KOPT-K1 (cell line): ENCODE data around the gene TRMT1L.

Experiments used
- H3K27ac ChIP-seq: fragments of 200-600 bp; sonication (generic); 2 replicates; pipeline ENCODE4 v1.5.1; 2016; ENCODE audit warnings: antibody characterized with exemption, mild to moderate bottlenecking, low read depth, low read length; ENCODE audit not compliant: poor library complexity, severe bottlenecking
- H3K36me3 ChIP-seq: fragments of 200-600 bp; sonication (generic); 2 replicates; pipeline ENCODE4 v1.5.1; 2017; ENCODE audit warnings: antibody characterized with exemption, mild to moderate bottlenecking, low read length, moderate library complexity; ENCODE audit not compliant: insufficient read depth
- H3K9me3 ChIP-seq: fragments of 200-600 bp; sonication (generic); 2 replicates; pipeline ENCODE4 v1.5.1; 2017; ENCODE audit warnings: antibody characterized with exemption, low read length, mild to moderate bottlenecking; ENCODE audit not compliant: insufficient read depth, poor library complexity, severe bottlenecking

Gene TRMT1L

DNA sequence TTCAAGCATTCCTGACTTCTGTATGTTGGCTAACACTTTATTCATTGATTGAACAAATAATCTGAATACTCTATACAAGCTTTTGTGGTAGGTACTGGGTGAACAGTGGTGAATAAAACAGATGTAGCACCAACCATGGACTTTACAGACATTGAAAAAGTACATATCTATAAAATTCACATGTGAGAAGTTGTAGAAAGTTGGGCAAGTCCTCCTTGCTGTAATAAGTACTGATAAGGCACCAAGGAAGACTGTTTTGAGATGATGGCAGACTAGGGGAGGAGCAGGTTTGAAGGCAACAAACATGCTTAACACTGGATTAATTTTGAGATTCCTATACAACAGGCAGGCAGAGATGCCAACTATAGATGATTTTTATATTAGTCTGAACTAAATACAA is 69.0 kb downstream of the TRMT1L start:
- Histone ChIP-seq H3K36me3 (peaks cover 33% of the 10 kb centered on the region), H3K27ac (no peak overlapping the region), H3K9me3 (no peaks in the 10 kb centered on the region)

DNA sequence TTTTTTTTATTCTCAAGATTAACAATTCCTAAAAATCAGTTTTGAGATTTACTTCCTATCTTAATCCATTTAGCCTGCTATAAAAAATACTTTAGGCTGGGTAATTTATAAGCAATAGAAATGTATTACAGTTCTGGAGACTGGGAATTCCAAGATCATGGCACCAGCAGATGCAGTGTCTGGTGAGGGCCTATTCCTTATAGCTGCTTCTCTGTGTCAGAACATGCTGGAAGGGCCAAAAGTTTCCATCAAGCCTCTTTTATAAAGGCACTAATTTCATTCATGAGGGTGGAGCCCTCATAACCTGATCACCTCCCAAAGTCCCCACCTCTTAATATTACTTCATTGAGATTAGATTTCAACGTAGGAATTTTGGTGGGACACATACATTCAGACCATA is 69.7 kb downstream of the TRMT1L start:
- no peak overlapping the region for H3K27ac ChIP-seq
- H3K36me3 ChIP-seq = peaks cover 30% of the 10 kb centered on the region
- H3K9me3 ChIP-seq = no peaks in the 10 kb centered on the region

DNA sequence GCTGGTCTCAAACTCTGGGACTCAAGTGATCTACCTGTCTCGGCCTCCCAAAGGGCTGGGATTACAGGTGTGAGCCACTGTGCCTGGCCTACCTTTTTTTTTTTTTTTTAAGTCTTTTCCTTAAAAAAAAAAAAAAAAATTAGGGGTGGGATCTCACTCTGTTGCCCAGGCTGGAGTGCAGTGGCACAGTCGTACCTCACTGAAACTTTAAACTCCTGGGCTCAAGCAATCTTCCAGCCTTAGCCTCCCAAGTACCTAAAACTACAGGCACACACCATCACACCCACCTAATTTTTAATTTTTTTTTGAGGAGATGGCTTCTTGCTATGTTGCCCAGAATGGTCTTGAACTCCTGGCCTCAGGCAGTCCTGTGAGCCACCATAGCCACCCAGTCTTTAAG is 72.9 kb downstream of the TRMT1L start:
- Histone ChIP-seq H3K36me3 (peaks cover 12% of the 10 kb centered on the region; the same call in 1 of the 2 replicates), H3K9me3 (no peaks in the 10 kb centered on the region), H3K27ac (no peak overlapping the region)

DNA sequence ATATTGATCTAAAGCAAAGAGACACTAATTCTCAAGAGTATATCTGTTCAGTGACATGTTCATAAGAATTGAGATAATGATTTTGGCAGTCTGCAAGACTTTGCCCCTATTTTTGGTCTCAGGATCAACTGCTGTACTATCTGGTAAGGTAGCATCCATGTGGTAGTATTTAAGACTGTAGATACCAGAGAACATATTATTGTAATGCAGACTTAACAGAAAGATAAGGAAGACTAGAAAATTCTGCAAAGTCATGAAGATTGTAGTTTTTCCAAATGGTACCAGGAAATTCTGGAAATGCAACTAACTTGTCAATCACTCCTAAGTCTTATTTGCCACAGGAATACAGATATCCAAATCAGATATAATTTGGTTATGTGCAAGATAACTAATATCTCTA is 76.3 kb downstream of the TRMT1L start:
- Histone ChIP-seq H3K9me3 (peaks cover 2% of the 10 kb centered on the region), H3K36me3 (no peaks in the 10 kb centered on the region), H3K27ac (no peak overlapping the region)

DNA sequence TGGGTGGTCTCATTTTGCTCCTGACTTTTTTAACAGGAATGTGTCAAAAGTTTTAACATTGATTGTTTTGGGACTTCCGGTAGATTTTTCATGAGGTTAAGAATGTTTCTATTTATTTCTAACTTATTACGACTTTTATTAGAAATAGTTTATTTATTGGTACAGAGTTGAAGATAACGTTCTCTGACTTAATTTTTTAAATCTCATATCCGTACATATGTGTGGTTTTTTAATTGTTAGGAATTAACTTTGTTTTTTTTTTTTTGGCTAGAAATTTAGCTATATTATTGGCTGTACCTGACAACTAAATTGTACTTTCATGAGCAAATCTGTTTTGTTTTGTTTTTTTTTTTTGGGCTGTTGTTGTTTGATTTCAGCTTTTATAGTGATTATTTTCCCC is 79.4 kb downstream of the TRMT1L start:
- Histone ChIP-seq H3K36me3 (no peaks in the 10 kb centered on the region), H3K9me3 (peaks cover 9% of the 10 kb centered on the region), H3K27ac (no peak overlapping the region)

DNA sequence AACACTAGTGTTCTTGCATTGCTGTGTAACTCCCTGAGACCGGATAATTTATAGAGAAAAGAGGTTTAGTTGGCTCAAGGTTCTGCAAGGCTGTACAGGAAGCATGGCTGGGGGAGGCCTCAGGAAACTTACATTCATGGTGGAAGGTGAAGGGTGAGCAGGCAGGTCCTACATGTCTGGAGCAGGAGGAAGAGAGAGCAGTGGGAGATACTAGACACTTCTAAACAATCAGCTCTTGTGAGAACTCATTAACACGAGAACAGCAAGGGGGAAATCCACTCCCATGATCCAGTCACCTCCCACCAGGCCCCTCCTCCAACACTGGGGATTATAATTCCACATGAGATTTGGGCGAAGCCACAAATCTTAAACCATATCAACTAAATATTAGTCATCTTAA is 81.3 kb downstream of the TRMT1L start:
- H3K36me3 ChIP-seq = no peaks in the 10 kb centered on the region
- H3K27ac ChIP-seq = no peak overlapping the region
- H3K9me3 ChIP-seq = peaks cover 9% of the 10 kb centered on the region

DNA sequence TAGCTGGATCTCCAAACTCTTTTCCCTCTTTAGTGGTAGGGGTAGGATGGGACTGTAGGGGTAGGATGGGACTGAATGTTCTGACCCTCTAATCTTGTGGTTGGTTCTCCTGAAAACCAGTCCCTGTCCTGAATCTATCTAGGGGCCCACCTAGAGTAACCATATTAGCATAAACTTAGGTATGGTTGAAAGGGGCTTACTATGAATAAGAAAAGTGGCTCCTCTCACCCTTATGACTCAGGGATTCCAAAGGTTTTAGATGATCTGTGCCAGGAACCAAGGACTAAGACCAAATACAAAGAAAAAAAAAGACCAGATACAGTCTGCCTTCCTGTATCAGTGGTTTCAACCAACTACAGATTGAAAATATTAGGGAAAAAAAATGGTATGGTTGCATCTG is 82.4 kb downstream of the TRMT1L start:
- H3K36me3 ChIP-seq = no peaks in the 10 kb centered on the region

DNA sequence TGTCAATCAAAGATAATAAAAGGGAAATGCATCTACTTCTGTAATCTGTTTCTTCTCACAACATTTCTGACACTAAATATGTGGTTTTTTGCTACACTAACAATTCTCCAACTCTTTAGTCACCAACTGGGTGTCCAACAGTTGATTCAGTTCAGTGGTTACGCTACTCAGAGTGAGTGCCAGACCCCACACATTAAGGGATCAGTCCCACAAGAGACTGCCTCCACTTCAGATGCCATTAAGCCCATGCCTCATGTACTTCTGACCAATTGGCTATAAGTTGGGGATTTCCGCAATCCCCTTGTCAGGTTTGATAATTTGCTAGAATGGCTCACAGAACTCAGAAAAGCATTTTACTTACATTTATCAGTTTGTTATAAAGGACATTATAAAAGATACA is 83.0 kb downstream of the TRMT1L start:
- Histone ChIP-seq H3K9me3 (peaks cover 12% of the 10 kb centered on the region), H3K36me3 (no peaks in the 10 kb centered on the region), H3K27ac (no peak overlapping the region)

More for the DNA sequence above, 82.4 kb downstream of the TRMT1L start:
- H3K27ac ChIP-seq = no peak overlapping the region
- peaks cover 12% of the 10 kb centered on the region for H3K9me3 ChIP-seq

DNA sequence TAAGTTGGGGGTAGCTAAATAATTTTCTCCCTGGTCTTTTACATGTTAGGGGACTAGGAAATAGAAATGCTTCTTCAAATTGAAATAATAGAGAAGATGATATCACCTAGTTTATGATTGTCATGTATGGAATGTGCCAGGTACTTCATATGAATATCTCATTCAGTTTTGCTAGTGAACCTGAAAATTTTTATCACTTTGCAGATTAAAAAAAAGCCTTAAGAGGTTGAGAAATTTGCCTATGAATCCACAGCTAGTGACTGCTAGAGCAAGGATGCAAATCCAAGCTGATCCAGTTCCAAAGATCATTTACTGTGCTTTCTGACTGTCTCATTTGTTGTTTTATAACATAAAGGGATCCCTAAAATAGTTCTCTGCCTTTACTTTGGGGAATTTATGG is 86.7 kb downstream of the TRMT1L start:
- H3K9me3 ChIP-seq = peaks cover 6% of the 10 kb centered on the region
- 0 out of 2 replicates have a peak, but pooled peaks cover 6% of the 10 kb centered on the region for H3K36me3 ChIP-seq
- H3K27ac ChIP-seq = no peak overlapping the region

DNA sequence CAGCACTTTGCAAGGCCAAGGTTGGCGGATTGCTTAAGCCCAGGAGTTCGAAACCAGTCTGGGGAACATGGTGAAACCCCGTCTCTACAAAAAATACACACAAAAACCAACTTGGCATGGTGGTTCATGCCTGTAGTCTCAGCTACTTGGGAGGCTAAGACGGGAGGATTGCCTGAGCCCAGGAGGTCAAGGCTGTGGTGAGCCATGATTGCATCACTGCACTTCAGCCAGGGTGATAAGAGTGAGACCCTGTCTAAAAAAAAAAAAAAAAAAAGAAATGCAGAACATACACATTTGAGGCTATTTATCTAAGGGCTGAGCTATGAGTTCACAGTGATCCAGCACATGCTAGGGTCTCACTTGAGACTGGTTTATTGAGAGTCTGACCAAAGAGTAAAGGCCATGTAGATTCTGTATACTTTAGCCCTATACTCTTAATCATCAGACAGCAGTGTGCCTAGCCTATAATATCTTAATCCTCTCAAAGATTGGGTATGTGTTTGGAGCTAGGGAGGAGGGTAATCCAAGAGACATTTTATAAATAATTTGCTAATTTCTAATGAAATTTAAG is 87.5 kb downstream of the TRMT1L start:
- H3K27ac ChIP-seq = no peak overlapping the region
- H3K36me3 ChIP-seq = 0 out of 2 replicates have a peak, but pooled peaks cover 6% of the 10 kb centered on the region

DNA sequence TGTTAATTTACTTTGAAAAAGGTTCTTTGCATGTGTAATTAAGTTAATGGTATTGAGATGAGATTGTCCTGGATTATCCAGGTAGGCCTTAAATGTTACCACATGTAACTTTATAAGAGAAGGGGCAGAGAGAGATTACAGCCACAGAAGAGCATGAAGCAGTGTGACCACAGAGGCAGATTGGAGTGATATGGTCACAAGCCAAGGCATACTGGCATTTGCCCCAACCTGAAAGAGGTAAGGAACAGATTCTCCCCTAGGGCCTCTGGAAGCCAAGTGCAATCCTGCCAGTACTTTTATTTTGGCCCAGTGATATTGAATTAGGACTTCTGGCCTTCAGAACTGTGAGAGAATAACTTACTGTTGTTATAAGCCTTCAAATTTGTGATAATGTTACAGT is 88.4 kb downstream of the TRMT1L start:
- Histone ChIP-seq H3K36me3 (0 out of 2 replicates have a peak, but pooled peaks cover 6% of the 10 kb centered on the region), H3K9me3 (peaks cover 20% of the 10 kb centered on the region), H3K27ac (no peak overlapping the region)

More for the DNA sequence above, 87.5 kb downstream of the TRMT1L start:
- peaks cover 12% of the 10 kb centered on the region for H3K9me3 ChIP-seq
